Ovary (tissue), 3 donors: Measurements from ENCODE around the gene ABHD6.

ENCODE experiments used
- CTCF ChIP-seq, 3 donors: fragments of 450-650 bp in 2 of 3; fragments of 200-600 bp in 1 of 3; IDR thresholded peaks; one replicate each; pipeline versions ENCODE4 v1.5.1 to v1.8.0; 2016 to 2022; ENCODE audit warnings: antibody characterized with exemption in 3 of 3, mild to moderate bottlenecking in 1 of 3
- EP300 ChIP-seq: sonication (generic); formaldehyde crosslinking; IDR thresholded peaks from one replicate; pipeline ENCODE4 v1.6.1; 2017; ENCODE audit warnings: antibody characterized with exemption
- POLR2A ChIP-seq: fragments of 450-650 bp; IDR thresholded peaks from one replicate; pipeline ENCODE4 v1.6.1; 2017; ENCODE audit warnings: antibody characterized with exemption, mild to moderate bottlenecking, moderate library complexity
- donor health status: DM: no; HTN: no; CAD: no.

- TF ChIP-seq POLR2A (no peak), CTCF (IDR thresholded peaks at IDR 0.05) (no peak), EP300 (no peak)
Observed at GRCh38 chr3:58292866-58293265, 55.3 kb downstream of the ABHD6 start.
